ENCODE measurements around the gene SBF1. TPM values are rescaled to one million over a fixed set of nuclear protein-coding genes. Genes with fewer than 3 reads are reported as not detected.
"Not testable (repeated sequence)": the region's sequence is repeated elsewhere in the genome, so short reads cannot be mapped to it uniquely, and the experiment has no call there.

The SBF1 gene
- total RNA-seq, 4 donors from 2014 or later: 92.5 to 137 (median 115) TPM

GRCh38 chr22:50435291-50436014 is 39.4 kb downstream of the SBF1 start:
- TF ChIP-seq CTCF (IDR thresholded peaks at IDR 0.05) (no peak), EP300 (IDR thresholded peaks at IDR 0.05) (no peak), POLR2AphosphoS5 (IDR thresholded peaks at IDR 0.05) (no peak), POLR2A (IDR thresholded peaks at IDR 0.05) (no peak)
- WGBS: 63% methylated on average over 13 of the region's 20 CpGs
- Histone ChIP-seq H3K27me3 (no peaks in the 10 kb centered on the region), H3K36me3 (peaks cover 84% of the 10 kb centered on the region), H3K4me1 (peaks cover 6% of the 10 kb centered on the region), H3K4me3 (no peak overlapping the region), H3K9me3 (no peaks in the 10 kb centered on the region), H3K27ac (no peak overlapping the region)
- no peak for DNase-seq (ENCODE audit: low spot score in 2 of 2)

DNA sequence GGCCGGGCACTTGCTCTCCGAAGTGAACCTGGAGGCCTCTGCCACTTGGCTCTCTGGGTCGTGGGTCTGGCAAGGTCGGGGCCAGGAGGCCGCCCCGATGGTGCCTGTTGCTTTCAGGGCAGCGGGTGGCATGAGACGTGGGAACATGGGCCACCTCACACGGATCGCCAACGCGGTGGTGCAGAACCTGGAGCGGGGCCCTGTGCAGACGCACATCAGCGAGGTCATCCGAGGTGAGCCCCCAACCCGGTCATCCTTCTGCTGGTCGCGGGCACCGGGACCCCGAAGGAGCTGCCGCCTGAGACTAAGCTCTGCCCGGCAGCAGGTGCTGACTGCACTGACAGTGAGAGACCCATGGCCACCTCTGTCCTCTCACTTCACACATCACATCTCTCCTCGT is 40.0 kb downstream of the SBF1 start:
- TF ChIP-seq CTCF (IDR thresholded peaks at IDR 0.05): no peak
- no peak for TF ChIP-seq POLR2A (IDR thresholded peaks at IDR 0.05)
- no peak for TF ChIP-seq POLR2AphosphoS5 (IDR thresholded peaks at IDR 0.05)
- TF ChIP-seq EP300 (IDR thresholded peaks at IDR 0.05): no peak
- H3K9me3 ChIP-seq: no peaks in the 10 kb centered on the region
- H3K36me3 ChIP-seq: peaks cover 84% of the 10 kb centered on the region
- no peaks in the 10 kb centered on the region for H3K27me3 ChIP-seq
- H3K4me1 ChIP-seq: peaks cover 6% of the 10 kb centered on the region
- no peak for DNase-seq (ENCODE audit: low spot score in 2 of 2)
- no peak overlapping the region for H3K4me3 ChIP-seq
- WGBS: 87% methylated on average over 12 of the region's 24 CpGs
- H3K27ac ChIP-seq: no peak overlapping the region

DNA sequence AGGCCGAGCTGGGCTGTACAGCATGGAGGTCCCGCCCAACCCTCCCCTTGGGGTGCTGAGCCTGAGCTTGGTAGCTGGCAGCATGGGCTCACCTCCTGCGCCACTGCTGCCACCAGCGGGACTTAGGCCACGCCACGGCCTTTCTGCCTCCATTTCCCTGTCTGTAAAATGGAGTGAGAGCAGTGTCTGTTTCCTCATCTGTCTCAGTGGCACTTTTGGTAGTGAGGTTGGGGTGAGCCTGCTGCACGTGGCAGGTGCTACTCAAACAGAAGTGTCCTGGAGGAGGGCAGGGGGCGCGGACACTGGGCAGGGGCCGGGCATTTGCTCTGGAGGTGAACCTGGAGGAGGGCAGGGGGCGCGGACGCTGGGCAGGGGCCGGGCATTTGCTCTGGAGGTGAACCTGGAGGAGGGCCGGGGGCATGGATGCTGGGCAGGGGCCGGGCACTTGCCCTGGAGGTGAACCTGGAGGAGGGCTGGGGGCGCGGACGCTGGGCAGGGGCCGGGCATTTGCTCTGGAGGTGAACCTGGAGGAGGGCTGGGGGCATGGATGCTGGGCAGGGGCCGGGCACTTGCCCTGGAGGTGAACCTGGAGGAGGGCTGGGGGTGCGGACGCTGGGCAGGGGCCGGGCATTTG is 41.8 kb downstream of the SBF1 start:
- not testable (repeated sequence) for H3K27me3 ChIP-seq; H3K9me3 ChIP-seq; DNase-seq (ENCODE audit: low spot score in 2 of 2); H3K4me1 ChIP-seq; H3K4me3 ChIP-seq; H3K27ac ChIP-seq
- 92% methylated on average over 7 of the region's 24 CpGs for WGBS
- peaks cover 82% of the 10 kb centered on the region for H3K36me3 ChIP-seq

DNA sequence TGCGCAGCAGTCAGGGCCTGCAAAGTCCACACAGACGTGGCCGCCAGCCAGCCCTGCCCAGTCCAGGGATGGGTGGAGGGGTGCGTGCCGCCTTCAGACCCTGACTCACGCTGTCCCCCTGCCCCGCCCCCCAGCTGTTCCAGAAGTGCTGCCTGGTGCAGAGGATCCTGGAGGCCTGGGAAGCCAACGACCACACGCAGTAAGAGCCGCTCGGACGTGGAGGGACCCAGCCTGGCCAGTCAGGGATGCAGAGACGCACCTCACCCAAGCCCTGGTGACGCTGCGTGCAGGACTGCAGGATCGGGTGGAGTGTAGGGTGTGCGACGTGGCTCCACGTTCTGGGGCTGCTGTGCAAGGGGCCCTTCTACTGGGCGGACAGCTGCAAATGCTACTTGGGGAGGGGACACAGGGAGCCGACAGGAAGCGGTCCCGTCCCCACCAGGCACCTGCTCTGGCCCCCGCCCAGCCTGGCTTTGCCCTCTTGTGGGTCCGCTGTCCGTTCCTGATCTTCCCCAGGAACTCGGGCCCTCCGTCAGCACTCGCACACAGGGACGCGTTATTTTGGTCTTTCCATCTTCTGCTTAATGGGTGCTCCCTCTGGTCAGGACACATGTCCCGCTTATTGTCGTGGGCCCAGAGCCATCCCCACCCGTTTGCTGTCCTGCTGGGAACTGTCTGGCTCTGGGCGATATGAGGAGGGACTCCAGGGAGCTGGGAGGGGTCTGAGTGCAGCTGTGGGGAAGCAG is 42.5 kb downstream of the SBF1 start:
- no peak for DNase-seq (ENCODE audit: low spot score in 2 of 2)
- no peak for TF ChIP-seq EP300 (IDR thresholded peaks at IDR 0.05)
- TF ChIP-seq CTCF (IDR thresholded peaks at IDR 0.05): no peak
- no peak for TF ChIP-seq POLR2A (IDR thresholded peaks at IDR 0.05)
- no peak for TF ChIP-seq POLR2AphosphoS5 (IDR thresholded peaks at IDR 0.05)
- Histone ChIP-seq H3K4me1 (peaks cover 6% of the 10 kb centered on the region), H3K27ac (no peak overlapping the region), H3K9me3 (no peaks in the 10 kb centered on the region), H3K4me3 (no peak overlapping the region), H3K36me3 (peaks cover 82% of the 10 kb centered on the region), H3K27me3 (no peaks in the 10 kb centered on the region)
- 93% methylated on average over 30 of the region's 35 CpGs for WGBS

- no peak overlapping the region for H3K4me3 ChIP-seq
- no peak overlapping the region for H3K27ac ChIP-seq
- no peaks in the 10 kb centered on the region for H3K27me3 ChIP-seq
- WGBS: 93% methylated on average over 12 of the region's 12 CpGs
- no peak for DNase-seq (ENCODE audit: low spot score in 2 of 2)
- H3K9me3 ChIP-seq: no peaks in the 10 kb centered on the region
- peaks cover 85% of the 10 kb centered on the region for H3K36me3 ChIP-seq
- TF ChIP-seq POLR2AphosphoS5 (IDR thresholded peaks at IDR 0.05): no peak
- TF ChIP-seq CTCF (IDR thresholded peaks at IDR 0.05): no peak
- no peak for TF ChIP-seq EP300 (IDR thresholded peaks at IDR 0.05)
- no peak for TF ChIP-seq POLR2A (IDR thresholded peaks at IDR 0.05)
- no peaks in the 10 kb centered on the region for H3K4me1 ChIP-seq
These were observed 49.5 kb downstream of the SBF1 start for GRCh38 chr22:50425179-50425916.
